Measurements from ENCODE around the gene CAPZB.

- TF ChIP-seq RARB (CRISPR knock-in tag; IDR thresholded peaks at IDR 0.05) = no peak
- no peak for TF ChIP-seq TOX (CRISPR knock-in tag; IDR thresholded peaks at IDR 0.05; ENCODE audit: borderline replicate concordance)
- TF ChIP-seq BACH2 (CRISPR knock-in tag; IDR thresholded peaks at IDR 0.05; ENCODE audit: borderline replicate concordance) = no peak
These were observed 11.2 kb upstream of the CAPZB start for GRCh38 chr1:19496527-19496874.

Data from SK-N-SH treated with all-trans-retinoic acid at 6 μM for 48 hours (cell line).